HG02981 (cell line): ENCODE data around the gene C20orf144.

Experiments
- ATAC-seq: cut with Tn5 transposase; IDR thresholded peaks from one replicate; pipeline ENCODE4 v1.9.1; 2021; ENCODE audit warnings: mild to moderate bottlenecking, moderate library complexity; ENCODE audit not compliant: unreplicated experiment

C20orf144 gene

GRCh38 chr20:33676121-33676520 lies 14.0 kb downstream of the C20orf144 start:
- ATAC-seq: no peak

DNA sequence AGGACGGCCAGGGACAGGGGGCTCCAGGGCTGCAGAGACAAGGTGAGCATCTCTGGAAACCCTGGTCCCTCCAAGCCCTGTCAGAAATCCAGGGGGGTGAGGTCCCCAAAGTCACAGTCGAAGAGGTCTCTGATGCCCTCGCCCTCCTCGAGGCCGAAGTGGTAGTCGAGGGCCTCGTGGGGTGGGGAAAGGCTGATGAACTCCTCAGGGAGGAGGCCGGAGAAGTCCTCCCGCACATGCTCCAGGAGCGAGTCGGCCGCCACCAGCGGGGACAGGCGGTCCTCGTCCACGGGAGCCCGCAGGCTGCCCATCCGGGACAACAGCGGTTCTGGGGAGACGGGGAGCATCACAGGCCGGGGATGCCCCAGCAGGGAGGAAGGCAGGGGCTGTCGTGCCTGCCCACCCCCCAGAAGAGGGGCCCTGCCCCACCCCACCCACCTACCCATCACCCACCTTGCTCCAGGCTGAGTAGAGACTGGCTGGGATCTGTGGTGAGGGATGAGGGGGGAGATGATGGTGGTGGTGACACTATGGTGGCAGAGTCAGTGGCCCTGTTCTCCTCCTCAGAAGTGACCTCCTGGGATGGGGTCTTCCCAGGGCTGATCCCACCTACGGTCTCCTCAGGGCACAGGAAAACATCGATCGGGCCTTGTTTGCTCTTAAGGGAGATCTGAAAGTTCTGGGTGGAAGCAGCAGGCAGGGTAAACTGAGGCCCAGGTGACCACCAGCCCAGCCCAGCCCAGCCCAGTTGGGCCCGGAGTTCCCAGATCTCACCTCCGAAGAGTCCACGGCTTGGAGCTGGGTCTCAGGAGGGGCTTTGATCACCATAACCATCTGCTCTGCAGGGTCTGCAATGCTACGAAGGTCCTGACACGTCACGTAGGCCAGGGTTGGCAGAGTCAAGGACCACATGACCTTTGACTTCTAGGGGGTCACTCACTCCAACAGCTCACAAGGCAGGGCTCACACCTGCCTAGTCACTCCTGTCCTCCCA lies 14.8 kb downstream of the C20orf144 start:
- no peak for ATAC-seq

GRCh38 chr20:33677991-33678702 lies 16.0 kb downstream of the C20orf144 start:
- no peak for ATAC-seq

DNA sequence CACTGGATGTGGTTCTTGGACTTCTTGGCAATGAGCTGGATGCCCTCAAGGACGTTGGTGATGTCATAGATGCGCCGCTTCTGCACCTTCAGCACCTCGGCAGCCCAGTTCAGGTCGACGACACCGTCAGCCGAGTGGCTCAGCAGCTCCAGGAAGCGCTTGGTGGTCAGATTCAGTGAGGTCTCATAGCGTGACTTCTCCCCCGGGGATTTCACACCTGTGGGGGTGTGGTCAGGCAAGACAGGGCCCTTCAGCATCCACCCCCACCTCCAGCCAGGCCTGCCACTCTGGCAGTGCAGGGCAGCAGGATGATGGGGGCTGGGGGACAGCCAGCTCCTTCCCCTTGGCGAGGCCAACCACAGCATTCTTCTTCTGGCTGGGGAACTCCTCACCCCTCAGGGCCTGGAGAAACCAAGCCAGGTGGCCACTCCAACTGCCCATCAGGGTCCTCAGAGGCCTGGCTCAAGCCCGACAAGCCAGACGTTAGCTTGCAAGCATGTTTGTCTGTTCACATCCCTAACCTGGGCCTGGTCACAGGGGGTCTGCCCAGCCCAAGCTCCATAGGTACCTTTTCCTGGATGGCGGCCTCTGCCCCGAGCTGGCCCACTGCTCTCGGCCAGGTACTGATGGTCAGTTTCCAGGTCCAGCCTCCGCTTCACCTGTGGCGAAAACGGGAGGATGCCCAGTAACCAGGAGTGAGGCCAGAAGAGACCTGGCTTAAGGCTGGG lies 17.8 kb downstream of the C20orf144 start:
- ATAC-seq: peak; percentile 69

GRCh38 chr20:33680686-33681085 lies 18.6 kb downstream of the C20orf144 start:
- ATAC-seq: no peak

GRCh38 chr20:33681288-33681687 lies 19.2 kb downstream of the C20orf144 start:
- no peak for ATAC-seq

GRCh38 chr20:33681728-33682353 lies 19.7 kb downstream of the C20orf144 start:
- ATAC-seq: no peak

DNA sequence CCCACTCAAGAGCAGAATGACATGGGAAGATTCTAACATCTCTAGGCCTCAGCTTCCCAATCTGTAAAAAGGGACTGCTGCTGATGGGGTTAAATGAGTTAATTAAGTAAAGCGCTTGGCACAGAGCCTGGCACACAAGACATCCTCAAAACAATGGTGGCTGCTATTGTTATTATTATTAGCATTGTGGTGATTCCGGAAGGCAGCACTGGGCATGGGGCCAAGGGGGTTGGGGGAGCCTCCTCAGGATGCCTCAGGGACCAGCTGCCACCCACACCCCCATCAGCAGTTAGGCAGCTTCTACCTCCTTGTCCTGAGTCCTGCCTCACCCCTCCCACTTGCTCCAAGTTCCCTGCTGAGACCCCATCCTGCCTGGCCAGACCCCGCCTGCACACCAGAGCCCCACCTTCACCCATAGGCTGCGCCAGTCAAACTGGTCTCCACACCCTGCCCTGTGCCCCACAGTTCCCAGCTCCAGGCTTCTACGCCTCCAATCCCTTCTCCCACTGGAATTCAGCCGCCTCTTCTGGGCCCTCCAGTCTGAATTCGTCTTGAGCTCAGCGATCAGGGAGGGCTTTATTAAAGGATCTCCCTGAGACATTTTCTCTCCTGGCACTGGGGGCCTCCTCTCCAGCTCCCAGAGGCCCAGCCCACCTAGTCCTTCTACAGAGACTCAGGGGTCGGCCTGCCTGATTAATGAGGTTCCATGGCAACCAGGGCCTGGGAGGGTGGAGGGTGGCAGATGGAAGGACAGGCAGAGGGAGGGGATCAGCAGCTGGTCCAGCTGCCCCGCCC lies 22.6 kb downstream of the C20orf144 start:
- no peak for ATAC-seq

DNA sequence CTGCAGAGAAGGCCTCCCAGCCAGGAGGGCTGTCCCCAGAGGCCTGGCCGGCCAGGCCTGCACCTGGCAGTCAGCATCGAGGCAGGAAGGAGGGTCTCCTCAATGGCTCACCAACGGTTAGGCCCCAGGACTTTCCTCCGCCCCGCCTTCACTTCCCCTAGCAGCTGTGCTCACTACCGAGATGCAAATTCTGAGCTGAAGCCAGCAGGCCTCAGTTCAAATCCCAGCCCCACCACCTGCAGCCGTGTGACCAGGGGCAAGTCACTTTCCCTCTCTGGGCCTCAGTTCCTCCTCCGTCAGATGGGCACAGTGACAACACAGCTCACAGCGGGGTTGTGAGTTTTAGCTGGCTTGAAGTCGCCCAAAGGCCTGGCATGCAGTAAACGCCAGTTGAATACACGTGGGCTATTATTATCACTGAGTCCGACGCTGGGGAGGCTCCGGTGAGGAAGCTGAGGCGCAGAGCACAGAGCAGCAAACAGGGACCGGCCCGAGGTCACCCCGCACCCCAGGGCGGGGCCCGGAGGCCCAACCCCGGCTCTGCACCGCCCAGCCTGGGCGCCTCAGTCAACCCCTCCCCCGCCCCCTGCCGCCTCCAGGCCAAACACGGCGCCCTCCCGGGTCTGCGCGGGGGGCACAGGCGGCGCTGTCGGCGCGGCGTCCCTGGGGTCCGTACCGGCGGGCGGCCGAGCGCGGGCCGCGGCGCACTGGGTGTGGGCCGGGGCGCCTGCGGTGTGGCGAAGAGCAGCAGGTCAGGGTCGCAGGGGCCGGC lies 23.4 kb downstream of the C20orf144 start:
- ATAC-seq: peak; percentile 40

- peak; percentile 82 for ATAC-seq
These were observed 24.2 kb downstream of the C20orf144 start, which contains the start of gene E2F1 for GRCh38 chr20:33686100-33686983. Gene E2F1, minus strand, starts transcription at chr20:33686385. Its CDS starts 121 bp downstream, at chr20:33686264.

DNA sequence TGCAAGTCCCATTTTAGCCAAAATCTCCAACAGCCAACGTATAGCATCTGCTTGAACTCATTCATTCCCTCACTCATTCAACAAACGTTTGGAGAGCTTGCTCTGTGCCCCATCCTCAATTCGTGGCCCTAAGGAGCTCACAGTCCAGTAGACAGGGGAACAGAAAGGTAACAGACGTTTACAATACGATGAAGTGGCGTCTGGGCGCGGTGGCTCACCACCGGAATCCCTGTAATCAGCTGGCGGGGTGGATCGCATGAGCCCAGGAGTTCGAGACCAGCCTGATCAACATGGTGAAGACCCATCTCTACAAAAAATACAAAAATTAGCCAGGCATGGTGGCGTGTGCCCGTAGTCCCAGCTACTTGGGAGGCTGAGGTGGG lies 24.8 kb downstream of the C20orf144 start:
- ATAC-seq: no peak

- ATAC-seq: no peak
These were observed 25.3 kb downstream of the C20orf144 start for GRCh38 chr20:33687370-33687915.

- ATAC-seq: no peak
These were observed 26.1 kb downstream of the C20orf144 start for GRCh38 chr20:33687993-33688937.

GRCh38 chr20:33688938-33689424 lies 26.9 kb downstream of the C20orf144 start:
- ATAC-seq: no peak

DNA sequence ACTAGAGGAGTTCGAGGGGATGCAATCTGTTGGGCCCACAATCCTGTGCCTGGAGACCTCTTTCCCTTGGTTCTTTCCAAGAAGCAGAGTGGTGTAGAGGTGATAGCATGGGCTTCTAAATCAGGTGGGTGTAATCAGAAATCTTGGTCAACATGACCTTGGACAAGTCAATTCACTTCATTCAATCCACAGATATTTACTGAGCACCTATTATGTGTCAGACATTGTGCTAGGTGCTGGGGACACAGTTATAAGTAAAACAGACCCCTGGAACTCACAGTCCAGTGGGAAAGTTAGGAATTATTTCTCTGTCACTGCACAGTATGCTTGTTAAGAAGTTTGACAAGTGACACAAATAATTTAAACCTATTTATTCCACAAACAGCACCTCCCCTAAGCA lies 27.4 kb downstream of the C20orf144 start:
- no peak for ATAC-seq

- no peak for ATAC-seq
These were observed 27.8 kb downstream of the C20orf144 start for GRCh38 chr20:33689973-33690372.

- no peak for ATAC-seq
These were observed 31.2 kb downstream of the C20orf144 start for GRCh38 chr20:33693289-33693688.
